Ramos (cell line): ENCODE measurements around the gene NRP2.

Experiments used
- in situ Hi-C: fragments of 300-500 bp; cut with MboI; formaldehyde crosslinking; loops from one replicate; pipeline ENCODE4 v1.14.3; 2022; ENCODE audit warnings: low sequenced_read_pairs; ENCODE audit not compliant: unreplicated experiment

NRP2 gene

DNA sequence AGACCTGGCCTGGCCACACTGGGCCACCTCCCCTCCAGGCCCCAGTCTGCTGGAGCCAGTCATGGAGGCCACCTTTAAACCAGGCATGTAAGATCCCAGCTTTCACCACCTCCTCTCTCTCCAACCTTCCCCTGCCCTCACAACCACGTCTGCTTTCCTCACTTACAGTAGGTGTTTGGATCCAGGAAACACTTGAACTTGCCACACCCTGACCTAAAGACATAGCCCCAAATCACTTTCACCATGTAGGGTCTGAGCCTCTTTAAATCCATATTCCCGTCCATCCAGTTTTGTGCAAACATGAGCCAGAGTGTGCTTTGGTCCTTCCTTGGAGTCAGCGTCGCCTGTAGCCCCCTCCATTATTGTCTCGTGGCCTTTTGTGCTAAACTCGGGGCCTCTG lies 66.8 kb downstream of the NRP2 start:
- in situ Hi-C loops = no loop called here

- in situ Hi-C loops = no loop called here
These were observed 68.5 kb downstream of the NRP2 start for GRCh38 chr2:205750797-205751196.

GRCh38 chr2:205751569-205752031 lies 69.3 kb downstream of the NRP2 start:
- in situ Hi-C loops = no loop called here

DNA sequence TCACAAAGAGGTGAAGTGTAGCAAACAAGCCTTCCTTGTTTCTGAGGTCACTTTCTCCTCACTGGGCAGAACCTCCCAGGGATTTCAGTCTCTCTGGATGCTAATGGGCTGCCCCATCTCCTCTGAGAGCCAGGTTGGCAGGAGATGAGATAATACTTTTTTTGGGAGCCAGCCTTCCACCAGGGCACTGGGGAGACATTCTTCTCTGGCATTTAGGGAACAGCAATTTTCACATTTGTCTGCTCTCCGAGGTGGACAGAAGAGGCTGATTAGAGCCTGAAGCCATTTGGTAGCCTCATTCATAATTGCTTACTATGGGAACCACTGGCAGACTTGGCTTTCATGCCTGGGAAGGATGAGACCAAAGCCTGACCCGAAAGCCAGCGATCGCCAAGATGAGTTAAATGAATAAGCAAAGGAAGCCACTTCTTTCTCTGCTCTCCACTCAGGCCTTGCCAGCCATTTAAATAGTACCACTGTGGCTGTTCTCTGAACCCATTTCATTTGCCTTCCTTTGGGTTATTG lies 70.1 kb downstream of the NRP2 start:
- in situ Hi-C loops = no loop called here

DNA sequence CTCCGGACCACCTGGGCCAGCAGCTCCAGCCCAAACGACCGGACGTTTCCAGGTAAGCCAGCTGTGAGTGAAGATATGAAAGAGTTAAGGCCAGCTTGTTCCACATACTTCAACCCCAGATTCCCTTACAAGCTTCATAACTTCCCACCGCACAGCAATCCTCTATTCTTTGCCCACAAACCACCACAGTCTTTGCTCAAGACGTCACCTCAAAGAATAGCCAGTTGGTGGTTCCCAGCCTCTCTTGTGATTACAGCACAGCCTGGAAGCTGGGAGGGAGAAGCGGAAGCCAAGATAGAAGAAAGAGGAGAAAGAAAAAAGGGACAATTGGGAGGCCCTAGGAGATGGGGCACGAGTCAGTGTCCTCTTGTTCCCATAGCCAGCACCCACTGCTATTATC lies 70.6 kb downstream of the NRP2 start:
- in situ Hi-C loops = no loop called here

GRCh38 chr2:205754285-205754923 lies 72.1 kb downstream of the NRP2 start:
- in situ Hi-C loops = no loop called here

DNA sequence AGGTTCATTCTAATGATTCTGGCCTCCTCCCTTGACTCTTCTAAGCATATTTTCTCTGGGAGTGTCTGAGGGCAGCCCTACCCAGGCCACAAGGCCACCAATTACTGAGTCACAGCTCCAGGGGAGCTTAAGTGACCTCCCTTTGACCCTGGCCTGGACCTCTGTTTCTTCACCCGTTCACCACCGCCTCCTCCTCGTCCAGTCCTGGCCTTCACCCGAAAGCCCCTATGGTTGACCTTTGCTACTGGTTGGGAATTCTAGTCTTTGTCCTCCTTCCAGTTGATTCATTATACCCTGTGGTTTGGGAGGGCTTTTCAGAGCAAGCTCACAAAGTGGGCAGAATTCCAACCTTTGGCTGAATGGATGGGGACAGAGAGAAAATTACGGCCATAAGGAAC lies 72.6 kb downstream of the NRP2 start:
- in situ Hi-C loops = no loop called here

DNA sequence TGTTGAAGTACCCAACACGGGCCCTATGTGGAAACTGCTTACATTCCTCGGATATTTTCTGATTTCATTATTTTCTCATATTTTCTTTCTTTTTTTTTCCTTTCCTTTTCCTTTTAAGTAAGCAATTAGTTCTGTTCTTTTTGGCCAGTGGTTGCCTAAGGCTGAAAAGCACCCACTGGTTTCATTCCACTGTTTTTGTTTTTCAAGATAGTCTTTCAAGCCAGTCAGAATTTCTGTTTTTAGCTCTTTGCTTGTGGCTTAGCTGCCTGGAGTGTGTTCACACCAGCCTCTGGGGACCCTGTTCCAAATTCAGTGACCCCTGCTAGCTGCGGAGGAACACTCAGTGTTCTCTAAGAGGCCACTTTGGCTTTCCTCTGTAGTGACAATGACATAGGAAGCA lies 73.6 kb downstream of the NRP2 start:
- in situ Hi-C loops = no loop called here

DNA sequence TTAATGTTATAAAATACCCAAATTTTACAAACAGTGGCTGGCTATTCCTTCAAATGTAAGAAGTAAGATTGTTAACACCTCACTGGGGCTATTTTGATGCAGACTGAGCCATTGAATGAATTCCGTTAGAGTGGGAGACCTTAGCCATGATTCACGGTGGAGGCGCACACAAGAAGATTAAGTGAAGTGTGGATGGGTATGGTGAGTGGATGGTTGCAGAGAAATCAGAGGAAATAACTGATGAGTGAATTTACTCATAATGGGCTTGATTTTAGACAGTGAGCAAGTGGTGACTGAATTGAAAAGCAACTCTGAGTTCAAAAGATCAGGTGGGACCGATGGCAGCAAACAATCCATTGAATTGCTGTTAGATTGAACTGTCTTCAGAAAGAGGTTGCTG lies 75.0 kb downstream of the NRP2 start:
- in situ Hi-C loops = no loop called here

- in situ Hi-C loops = no loop called here
These were observed 75.8 kb downstream of the NRP2 start for GRCh38 chr2:205758051-205758450.

DNA sequence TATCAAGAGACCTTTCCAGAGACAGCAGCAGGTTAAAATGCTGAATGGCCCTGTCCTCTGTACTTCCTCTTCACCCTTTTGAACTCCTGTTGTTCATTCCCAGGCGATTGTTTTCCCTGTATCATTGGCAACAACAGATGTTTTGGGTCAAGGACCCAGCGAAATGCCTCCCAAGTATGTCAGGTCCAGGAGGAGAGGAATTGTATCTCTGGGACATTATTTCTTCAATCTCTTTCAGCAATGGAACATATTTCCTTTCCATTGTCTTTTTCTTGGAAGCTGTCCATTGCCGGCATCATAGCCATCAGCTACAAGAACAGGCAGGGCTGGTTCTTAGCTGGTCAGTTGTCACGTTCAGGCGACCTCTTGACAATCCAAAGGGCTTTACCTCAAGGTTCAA lies 76.2 kb downstream of the NRP2 start:
- in situ Hi-C loops = no loop called here

- in situ Hi-C loops = no loop called here
These were observed 77.0 kb downstream of the NRP2 start for GRCh38 chr2:205759257-205759656.

DNA sequence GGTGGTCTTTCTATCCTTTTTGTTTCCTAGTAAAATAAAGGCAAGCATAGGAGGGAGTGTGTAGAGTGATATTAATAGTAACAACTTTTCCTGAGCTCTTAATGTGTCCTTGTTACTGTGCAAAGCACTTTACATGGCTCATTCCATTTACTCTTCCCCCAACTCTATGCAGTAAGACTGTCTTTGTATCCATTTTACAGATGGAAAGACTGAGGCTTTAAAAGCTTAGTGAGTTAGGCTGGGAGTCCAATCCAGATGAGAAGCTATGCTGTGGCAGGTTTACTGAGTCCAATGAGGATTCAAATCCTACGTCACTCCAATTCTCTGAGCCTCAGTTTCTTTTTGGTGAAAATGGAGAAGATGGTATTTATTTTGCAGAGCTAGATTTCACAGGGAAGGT lies 77.4 kb downstream of the NRP2 start:
- in situ Hi-C loops = no loop called here

- in situ Hi-C loops = no loop called here
These were observed 77.9 kb downstream of the NRP2 start for GRCh38 chr2:205760157-205760556.

- in situ Hi-C loops = no loop called here
These were observed 79.1 kb downstream of the NRP2 start for GRCh38 chr2:205761421-205761820.

DNA sequence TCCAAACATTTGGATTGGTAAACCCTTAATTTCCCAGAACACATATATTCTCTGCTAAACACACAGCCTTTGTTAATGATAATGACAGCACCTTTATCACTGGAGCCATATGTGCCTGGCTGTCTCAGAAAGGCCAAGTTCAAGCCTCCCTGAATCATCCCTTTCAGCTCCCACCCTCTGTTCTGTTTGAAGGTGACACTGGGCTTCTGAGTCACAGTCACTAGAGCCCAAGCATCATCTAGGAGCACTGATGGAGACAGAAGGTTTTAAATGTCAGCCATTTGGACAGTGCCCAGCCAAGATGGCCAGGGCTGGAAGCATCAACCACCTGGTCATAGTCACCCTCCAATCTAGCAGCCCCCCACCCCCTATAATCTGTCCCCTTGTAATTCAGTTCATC lies 80.6 kb downstream of the NRP2 start:
- in situ Hi-C loops = no loop called here

GRCh38 chr2:205763708-205764211 lies 81.5 kb downstream of the NRP2 start:
- in situ Hi-C loops = no loop called here

- in situ Hi-C loops = no loop called here
These were observed 82.0 kb downstream of the NRP2 start for GRCh38 chr2:205764270-205764746.

- in situ Hi-C loops = no loop called here
These were observed 82.8 kb downstream of the NRP2 start for GRCh38 chr2:205765151-205765550.

DNA sequence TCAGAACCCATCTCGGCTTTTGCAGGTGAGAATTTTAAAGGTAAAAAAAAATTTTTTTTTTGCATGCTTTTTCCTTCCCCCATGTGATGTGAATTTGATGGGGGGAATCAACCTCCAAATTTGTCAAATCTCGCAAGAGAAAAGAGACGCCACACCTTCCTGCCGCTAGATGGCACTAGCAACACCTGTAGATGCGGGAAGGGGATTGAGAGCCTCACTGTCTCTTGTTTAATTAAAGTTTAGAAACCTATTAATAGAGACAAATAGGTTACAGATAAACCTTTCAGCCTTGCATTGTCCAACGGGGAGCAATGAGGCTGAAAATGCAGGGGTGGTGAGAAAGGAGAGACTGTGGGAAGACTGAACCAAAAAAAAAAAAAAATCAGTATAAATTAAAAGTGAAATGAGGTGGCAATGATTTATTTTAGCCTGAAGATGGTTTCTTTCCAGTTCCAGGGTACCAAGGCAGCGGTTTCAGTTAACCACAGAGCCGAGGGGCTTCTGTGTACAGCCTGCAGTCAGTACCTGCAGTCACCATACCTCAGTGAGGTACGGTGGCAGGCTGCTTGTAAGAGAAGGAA lies 84.6 kb downstream of the NRP2 start:
- in situ Hi-C loops = no loop called here

DNA sequence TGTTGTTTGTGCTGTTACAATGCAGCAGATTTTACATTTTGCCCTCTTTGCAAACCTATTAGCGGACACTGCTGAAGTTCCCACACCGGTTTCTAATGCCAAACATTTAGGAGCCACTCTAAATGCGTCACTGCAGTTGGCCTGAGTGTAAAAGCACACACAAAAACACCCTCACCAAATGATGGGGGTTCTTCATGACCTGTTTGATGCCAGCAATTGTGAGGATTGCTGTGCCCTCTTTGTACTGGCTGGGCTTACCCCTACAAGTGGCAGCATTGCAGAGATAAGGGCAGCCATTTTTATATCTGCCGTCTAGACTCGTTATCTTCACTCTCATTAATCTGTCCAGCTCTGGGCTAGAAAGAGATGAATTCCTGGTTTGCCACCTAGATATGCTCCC lies 85.3 kb downstream of the NRP2 start:
- in situ Hi-C loops = no loop called here

- in situ Hi-C loops = no loop called here
These were observed 86.0 kb downstream of the NRP2 start for GRCh38 chr2:205768341-205768740.
